GDM1 (cell line): ENCODE results near the gene PURA.

Experiments
- DNase-seq: peaks from one replicate; lab custom pipeline; 2025; lab: John Stamatoyannopoulos, UW

The PURA gene

DNA sequence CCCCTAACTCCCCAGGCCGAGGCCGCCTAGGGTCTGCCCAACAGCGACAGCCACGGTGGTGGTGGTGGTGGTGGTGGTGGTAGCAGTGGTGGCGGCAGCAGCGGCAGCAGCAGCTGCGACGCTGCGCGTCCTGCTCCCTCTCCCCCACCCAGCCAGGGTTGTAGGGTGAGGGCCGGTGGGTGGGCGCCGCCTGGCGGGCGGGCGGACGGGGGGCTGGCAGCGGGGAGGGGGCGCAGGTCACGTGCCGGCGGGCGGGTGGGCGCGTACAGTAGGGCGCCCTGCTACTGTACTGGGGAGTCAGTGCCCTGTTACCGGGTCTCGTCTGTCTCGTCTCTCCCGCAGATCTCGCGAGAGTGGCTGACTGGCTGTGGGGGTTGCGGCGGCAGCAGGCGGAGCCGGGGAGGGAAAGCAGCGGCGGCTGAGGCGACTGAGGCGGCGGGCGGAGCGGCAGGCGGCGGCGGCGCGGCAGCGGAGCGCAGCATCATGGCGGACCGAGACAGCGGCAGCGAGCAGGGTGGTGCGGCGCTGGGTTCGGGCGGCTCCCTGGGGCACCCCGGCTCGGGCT, at the start of gene PURA:
TSS of gene PURA (plus strand) at position 411 of the 565 bp plus-strand sequence. CDS start at position 484, 73 bp downstream.
- DNase-seq: peak; percentile 91

DNA sequence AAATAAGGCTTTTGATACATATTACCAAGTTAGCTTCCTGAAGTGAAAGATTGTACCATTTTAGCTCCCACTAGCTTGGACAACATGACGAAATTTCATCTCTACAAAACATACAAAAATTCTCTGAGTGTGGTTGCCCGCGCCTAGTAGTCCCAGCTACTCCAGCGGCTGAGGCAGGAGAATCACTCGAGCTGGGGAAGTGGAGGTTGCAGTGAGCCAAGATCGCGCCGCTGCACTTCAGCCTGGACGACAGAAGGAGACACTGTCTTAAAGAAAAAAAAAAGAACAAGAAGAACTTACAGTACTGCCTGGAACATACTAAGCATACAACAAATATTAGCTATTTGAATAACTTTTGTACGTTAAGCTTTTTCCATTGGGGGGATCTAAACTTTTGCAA, 41.1 kb upstream of the PURA start:
- DNase-seq: no peak

DNA sequence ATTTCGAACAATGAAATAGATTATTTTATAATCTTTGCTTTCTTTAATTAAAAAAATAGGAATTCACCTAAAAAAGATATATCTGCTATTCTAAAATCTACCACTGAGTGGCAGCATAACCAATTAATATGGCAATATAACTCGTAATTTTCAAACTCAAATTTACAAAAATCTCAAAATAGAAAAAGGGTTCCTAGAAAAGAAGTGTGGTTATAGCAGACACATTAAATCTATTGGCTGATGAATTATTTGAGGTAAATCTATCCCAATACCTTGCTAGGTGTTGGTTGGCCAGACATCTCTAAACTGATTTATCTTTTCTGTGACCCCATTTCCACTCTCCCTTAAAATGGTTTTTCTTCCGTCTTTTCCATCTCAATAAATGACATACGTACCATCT, 40.6 kb upstream of the PURA start:
- DNase-seq: no peak

DNA sequence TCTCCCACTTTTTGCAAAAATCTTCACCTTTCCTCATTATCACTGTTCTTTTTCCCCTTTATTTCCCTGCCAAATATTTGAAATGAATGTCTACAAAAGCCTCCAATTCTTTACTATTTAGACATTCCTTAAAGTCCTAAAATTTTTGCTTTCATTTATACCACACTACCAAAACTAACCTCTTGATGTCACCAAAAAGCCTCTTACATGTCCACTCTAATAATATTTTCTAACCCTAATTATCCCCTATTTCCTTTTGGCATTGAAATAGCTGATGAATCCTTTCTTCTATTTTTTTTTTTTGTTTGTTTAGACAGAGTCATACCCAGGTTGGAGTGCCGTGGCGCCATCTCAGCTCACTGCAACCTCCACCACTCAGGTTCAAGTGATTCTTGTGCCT, 38.5 kb upstream of the PURA start:
- no peak for DNase-seq

DNA sequence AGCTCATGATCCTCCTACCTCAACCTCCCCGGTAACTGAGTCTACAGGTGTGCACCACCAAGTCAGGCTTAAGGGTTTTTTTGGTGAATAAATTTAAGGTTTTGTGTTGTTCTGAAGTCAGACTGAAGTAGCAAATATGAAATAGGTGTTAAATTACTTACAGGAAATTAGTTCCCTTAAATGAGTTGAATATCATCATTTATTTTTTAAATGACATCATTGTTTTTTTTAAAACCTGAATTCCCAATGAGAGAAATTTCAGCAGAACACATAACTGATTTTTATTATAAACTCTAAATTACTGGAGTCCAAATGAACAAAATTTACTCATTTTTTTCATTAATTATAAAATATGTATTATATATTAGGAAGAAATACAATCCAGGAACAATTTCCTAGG, 37.8 kb upstream of the PURA start:
- no peak for DNase-seq

DNA sequence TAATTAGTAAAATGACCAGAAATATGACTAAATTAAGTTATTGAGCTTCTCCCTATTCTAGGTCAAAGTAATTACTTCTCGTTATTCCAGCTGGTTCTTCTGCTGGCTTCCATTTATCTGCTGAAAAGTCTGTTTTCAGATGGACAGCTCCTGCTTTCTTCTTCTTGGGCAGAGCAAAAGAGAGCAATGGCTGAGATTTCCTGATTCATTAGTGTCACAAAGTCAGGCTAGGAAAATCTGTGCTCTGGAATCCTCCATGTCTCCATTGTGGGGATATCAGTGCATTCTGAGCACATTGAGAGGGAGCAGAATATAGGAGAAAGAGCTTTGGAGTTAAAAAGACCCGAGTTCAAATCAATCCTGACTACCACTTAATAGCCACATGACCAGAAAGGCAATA, 37.1 kb upstream of the PURA start:
- DNase-seq: no peak

DNA sequence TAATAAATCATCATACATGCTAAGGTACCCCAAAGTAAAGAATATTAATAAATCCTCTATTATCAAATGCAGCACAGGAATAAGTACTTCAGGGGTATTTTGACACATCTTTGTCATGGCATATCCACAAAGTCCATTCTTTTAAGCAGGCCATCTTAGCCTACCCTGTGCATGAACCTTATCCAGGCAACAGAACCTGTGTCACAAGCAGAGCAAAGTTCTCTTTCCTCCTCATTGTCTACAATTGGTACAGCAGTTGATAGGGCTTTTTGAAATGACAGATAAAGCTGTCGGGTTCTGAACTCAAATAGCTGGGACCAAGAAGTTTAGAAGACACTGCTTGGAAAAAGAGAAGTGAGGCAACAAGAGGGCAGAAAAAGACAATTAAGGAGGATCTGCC, 30.8 kb upstream of the PURA start:
- no peak for DNase-seq

DNA sequence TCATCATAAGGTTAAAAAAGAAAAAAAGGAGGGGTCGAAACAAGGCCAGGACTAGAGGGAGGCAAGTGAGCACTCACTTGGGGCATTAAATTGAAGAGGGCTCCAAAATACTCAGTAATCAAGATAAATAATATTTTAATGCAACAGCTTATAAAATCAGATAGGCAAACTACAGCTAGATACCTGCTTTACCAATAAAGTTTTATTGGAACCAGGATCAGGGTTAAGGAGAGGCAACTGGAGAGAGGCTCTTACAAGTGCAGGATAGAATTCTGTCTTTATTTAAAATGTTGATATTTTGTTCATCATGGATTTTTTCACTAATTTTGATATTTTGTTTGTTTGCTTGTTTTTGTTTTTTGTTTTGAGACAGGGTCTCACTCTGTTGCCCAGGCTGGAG, 30.3 kb upstream of the PURA start:
- DNase-seq: no peak

DNA sequence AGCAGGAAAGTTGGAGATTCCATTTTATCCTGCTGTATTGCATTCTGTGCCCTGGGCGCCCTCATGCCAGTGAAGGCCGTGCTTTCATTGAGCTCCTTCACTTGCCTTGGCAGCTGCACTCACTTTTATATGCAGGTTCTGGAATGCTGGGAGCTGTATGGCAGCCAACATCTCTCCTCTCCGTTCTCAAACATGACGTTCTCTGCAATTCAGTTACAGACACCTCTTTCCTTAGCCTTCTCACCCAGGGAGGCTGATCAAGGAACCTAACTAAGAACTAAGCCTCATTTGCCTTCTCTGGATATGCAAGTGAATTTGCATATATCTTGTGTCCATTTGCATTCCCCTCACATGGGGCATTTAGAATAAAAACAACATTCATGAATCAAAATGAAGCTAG, 29.4 kb upstream of the PURA start:
- no peak for DNase-seq

DNA sequence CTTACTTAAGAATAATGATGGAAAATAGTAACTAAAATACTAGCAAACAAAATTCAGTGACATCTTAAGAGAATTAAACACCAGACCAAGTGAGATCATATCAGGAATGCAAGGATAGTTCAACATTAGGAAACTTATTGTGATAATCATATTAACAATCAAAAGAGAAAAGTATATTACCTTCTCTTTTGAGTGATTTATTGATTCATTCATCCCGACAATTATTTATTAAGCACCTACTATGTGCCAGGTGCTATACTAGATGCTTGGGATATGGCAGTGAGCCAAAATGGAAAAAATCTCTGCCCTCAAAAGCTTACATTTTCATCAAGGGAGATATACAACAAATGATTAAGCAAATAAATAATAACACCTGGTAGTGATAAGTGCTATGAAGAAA, 23.7 kb upstream of the PURA start:
- DNase-seq: no peak

DNA sequence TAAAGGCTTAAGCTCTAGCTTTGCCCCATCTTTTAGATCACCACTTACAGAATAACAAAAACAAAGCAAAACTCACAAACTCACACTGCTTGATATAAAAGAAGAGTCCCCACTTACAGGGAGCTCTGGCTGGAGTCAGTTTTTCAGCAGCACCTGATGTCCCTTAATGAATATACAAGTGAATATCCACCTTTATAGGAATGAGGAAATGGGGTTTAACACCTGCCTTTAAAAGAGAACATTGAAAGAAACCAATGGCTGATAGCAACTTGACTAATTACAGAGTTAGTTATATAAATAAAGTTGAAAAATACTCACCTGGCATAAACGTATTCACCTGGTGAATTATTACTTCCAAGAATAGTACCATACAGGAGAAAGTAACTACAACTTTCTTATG, 20.7 kb upstream of the PURA start:
- DNase-seq: no peak

DNA sequence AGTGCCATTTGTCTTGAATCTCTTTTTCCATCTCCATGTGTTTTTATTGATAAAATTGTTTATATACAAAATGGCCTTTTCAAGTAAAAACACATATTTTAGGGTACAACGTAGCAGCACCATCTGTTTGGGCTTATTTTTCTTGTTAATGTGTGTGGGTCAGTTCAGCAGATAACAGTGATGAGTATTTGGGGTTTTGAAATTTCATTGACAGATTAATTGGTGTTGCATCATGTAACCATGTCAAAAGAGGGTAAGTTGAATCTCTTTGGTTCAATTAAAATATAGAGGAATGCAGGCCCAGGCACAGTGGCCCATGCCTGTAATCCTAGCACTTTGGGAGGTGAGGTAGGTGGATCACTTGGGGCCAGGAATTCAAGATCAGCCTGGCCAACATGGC, 20.0 kb upstream of the PURA start:
- DNase-seq: no peak

DNA sequence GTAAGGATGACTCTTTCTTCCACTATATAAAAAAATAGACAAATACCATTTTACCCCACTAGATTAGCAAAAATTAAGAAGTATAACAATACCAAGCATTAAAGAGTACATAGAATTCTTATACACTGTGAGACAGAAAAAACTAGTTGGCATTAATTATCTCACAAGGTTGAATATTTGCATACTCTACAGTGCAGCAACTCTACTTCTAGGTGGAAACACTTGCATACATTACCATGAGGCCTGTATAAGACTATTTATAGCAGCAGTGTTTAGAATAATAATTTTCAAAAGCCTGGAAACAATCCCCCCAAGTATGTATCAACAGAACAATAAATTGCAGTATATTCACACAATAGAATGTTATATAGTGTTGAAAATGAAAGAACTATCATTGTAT, 19.0 kb upstream of the PURA start:
- DNase-seq: no peak

DNA sequence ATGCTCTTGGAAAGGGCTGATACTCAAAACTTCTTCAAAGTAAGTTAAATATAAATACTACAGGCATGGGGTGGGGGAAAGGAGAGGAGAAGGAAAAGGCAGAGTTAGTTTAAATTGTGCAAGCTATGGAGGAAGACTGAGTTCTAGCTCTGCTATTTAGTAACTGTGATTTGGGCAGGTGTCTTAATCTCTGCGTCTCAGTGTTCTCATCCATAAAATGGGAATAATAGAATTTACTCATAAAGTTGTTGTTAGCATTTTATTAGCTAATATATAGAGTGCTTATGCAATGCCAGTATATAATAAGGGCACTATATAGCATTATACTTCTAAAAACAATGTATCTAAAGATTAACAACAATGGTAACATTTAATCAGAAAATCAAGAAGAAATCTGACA, 12.7 kb upstream of the PURA start:
- no peak for DNase-seq

DNA sequence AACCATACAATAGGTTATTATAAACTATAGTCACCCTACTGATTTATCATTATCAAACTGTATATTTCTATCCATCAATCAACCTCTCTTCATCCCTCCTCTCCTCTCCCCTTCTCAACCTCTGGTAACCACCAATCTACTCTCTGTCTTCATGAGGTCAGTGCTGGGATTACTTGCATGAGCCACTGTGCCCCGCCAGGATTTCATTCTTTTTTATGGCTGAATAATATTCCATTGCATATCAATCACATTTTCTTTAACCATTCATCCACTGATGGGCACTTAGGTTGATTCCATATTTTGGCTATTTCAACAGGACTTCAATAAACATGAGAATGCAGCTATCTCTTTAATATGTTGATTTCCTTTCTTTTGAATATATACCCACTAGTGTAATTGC, 10.8 kb upstream of the PURA start:
- DNase-seq: no peak

DNA sequence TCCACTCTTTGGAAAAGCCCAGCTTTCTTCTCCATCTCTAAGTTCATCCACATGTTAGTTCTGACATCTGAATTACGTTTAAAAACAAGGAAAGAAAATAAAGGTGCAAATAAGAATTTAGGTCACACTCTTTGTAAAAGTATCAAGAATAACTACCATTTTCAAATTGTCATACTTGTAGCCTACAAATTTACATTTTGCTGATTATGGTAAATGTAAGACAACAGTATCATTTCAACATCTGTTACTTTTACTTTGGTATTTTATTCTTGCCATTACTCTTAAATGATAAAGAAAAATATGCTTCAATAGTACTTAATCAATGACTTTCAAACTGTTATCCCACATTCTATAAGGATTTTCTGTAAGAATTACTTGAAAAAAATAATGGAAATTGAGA, 9.8 kb upstream of the PURA start:
- DNase-seq: no peak

DNA sequence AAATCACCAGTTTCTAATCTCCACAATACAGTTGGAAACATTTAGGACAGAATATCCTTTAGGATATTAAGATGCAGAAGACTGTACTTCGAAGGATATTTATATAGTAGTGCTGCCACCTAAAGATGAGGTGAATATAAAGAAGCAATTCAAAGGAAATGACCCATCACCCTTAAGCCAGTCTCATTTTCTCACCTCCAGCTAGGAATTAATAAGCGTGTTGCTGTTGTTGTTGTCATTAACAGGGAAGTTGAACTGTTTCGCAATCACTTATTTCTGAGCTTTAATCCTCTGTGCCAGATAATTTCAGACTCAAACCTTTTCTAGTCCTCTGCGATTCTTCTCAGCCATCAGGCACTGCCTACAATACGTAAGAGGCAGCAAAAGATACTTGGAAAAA, 7.8 kb upstream of the PURA start:
- no peak for DNase-seq

DNA sequence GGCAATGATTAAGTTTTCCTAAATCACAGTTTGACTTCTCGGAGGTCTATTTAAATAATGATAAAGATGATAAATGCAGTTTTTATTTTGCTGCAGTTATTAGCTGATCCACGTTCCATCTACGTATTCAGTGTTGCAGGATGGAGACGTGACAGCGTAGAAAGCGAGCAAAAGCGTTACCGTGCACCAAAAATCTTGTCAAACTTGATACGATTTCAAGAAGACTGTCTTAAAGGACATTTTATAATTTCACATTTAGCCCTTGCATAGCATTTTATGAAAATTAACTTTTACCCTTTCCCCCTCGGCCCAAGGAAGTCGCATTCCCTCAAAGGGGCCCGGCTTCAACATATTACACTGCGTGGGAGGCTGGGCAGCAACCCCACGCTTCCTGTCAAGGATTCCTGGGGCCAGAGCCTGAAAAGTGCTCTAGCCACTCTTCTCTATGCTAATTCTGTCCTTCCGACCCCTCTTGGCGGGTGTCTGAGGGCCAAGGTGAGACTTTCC, 7.1 kb upstream of the PURA start:
- DNase-seq: no peak

DNA sequence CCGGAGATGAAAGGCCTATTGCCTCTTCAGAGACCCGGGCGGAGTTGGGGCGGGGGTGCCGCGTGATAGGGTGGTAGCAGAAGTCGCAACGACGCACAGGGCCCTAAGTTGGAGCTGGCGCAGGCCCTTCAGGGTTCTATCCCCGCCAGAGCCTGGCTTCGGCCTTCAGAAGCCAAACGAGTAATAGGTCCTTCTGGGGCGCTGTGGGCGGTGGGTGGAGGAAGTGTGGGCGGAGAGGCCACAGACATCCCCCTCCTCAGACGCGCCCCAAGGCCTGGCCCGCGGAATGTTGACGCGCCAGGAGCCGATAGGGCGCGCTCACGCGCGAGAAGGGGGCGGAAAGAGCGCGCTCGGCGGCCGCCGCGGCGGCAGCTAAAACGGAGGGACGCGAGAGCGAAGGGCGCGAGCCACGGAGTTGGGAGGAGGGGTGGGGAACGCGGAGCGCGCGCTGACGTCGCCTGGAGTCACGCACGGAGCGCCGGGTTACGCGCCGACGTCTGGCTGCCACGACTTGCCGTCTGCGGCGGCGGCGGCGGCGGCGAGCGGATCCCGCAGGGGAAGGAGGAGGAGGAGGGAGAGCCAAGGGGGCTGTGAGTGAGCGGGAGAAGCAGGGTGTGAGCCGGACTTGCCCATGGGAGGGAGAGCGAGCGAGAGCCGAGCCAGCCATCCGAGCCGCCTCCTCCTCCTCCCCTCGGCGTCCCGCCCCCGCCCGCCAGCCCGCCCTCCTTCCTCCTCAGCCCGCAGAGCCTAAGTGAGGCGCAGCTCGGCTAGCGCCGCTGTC, 6.4 kb upstream of the PURA start:
- DNase-seq: peak; percentile 97

DNA sequence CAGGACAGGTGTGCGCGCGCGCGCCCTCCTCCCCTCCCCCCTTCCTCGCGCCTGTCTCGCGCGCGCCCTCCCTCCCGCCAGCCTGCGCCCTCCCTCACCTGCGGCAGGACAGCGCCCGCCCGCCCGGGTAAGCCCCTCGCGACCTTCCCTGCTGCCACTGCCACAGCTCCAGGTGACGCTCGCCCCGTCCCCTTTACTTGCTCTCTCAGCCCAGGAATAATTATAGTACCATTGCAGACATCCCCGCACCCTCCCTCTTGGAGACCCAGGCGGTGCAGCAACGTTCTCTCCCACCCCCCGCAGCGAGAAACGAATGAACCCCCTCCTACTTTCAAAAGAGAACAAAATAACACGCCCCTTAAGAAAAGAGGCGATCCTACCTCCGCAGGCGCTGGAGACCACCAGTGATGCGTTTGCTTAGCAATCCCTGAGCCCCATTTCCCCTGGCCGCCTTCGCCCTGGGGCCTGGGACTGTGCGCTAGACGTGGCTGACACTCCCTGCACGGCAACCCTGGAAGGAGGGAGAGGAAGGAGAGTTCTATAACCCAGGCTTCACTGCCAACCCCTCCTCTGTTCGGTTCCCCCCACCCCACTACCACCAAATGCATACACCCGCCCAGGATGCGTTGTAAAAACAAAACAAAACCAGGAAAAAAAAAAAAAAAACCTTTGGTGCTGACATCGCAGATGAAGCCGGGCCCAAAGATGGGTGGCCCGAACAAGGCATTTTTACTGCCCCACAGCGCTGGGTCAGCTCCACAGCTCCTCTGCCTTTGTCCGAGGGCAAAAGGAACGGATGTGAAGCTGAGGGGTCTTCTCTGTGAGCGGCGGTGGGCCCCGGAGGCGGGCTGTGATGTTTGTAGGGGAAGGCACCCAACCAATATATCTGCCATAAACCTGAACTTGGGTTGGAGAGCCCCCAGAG, 5.6 kb upstream of the PURA start:
- no peak for DNase-seq

DNA sequence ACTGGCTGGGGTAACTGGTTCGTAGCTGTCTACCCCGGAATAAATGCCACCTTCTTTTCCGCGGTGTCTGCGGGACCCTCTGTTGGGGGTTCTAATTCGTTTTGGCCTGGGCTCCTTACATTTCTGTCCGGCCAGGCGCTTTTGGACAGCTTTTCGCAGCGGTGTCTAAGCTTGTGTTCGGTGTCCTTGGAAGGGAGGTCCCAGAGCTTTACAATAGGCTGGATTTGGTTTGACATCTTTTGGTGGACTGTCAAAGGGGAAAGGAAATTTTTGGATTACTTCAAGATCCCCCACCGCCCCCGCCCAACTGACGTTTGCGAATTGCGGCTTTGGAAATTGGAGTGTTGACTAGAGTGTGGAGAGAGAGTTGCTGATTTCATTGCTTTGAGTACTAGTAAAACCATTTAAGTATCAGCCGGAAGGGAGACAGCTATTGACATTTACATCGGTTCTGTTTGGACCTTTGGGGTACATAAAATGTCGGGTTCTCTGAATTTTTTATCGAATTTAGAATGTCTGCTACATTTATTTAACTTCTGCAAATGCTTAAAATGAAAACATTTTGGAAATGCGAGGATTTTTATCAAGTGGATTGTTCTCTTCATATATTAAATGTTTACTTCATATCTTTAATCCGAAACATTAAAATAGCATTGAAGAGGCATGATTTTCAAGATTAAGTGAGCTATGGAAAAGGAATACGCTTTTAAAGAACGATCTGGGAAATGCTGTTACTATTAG, 4.7 kb upstream of the PURA start:
- DNase-seq: no peak
